HFFc6 (cell line): ENCODE data around the gene EEF1E1. TPM values are rescaled to one million over a fixed set of nuclear protein-coding genes. Genes with fewer than 3 reads are reported as not detected.

Experiments
- DNase-seq: peaks from one replicate; pipeline ENCODE4 v3.0.0-alpha.2; 2018
- H3K27ac Mint-ChIP-seq: 2 replicates; pipeline ENCODE4 v1.8.0; 2020; ENCODE audit warnings: mild to moderate bottlenecking, mixed read lengths
- H3K27me3 Mint-ChIP-seq: 2 replicates; pipeline ENCODE4 v1.8.0; 2021; ENCODE audit warnings: mild to moderate bottlenecking, moderate library complexity, mixed read lengths; ENCODE audit not compliant: insufficient read depth
- H3K36me3 Mint-ChIP-seq: 2 replicates; pipeline ENCODE4 v1.8.0; 2021; ENCODE audit warnings: low read depth, mixed read lengths
- H3K4me1 Mint-ChIP-seq: 2 replicates; pipeline ENCODE4 v1.8.0; 2020; ENCODE audit warnings: low read depth, mixed read lengths
- H3K4me3 Mint-ChIP-seq: 2 replicates; pipeline ENCODE4 v1.8.0; 2020; ENCODE audit warnings: mild to moderate bottlenecking, moderate library complexity, mixed read lengths
- H3K9me3 Mint-ChIP-seq: 2 replicates; pipeline ENCODE4 v1.8.0; 2020; ENCODE audit warnings: mild to moderate bottlenecking, mixed read lengths
- CTCF ChIP-seq: fragments of 200-600 bp; sonication (generic); IDR thresholded peaks from 2 replicates; pipeline ENCODE4 v1.5.0; 2021; ENCODE audit warnings: antibody characterized with exemption, mild to moderate bottlenecking
- total RNA-seq, 6 experiments: library from RNA; stranded (reverse); fragmentation: NEBNext Ultra II Directional; extraction: Animal tissue kit (Norgen Biotek cat#: 25700); gene quantifications; 2 replicates in 1 of 6; 3 replicates in 5 of 6; pipeline ENCODE4 v1.2.3, GENCODE V29; 2021

The EEF1E1 gene
- total RNA-seq, 6 experiments from 2014 or later, result 36.7 to 43.0 (median 41.8) TPM

- peaks cover 4% of the 10 kb centered on the region for H3K9me3 Mint-ChIP-seq
Measured at GRCh38 chr6:8030920-8031319, 71.4 kb downstream of the EEF1E1 start.

More at GRCh38 chr6:8030920-8031319, 71.4 kb downstream of the EEF1E1 start:
- no peak for DNase-seq
- Mint-ChIP-seq H3K27me3 (no peaks in the 10 kb centered on the region), H3K4me1 (peaks cover 28% of the 10 kb centered on the region), H3K4me3 (no peak overlapping the region), H3K27ac (no peak overlapping the region), H3K36me3 (peaks cover 21% of the 10 kb centered on the region)
- no peak for TF ChIP-seq CTCF

Other genes with a start within 250 kb of the EEF1E1 start
- 100 to 1,000 TPM; 226 to 280 (median 258) TPM for gene TXNDC5, start 191.8 kb downstream of the EEF1E1 start, total RNA-seq
- 10 to 100 TPM in 3 of 6 experiments, 1 to 10 TPM in 3; 8.4 to 13.4 (median 9.5) TPM for gene BLOC1S5, start 38.2 kb downstream of the EEF1E1 start, total RNA-seq